LNCaP clone FGC (cell line): ENCODE measurements around the gene SSU72.
"Not testable (repeated sequence)": the region's sequence is repeated elsewhere in the genome, so short reads cannot be mapped to it uniquely, and the experiment has no call there.

ENCODE experiments used
- DNase-seq: peaks from one replicate; pipeline ENCODE4 v3.0.0-alpha.2; 2011; ENCODE audit warnings: low read depth
- H3K4me3 ChIP-seq: 2 replicates; pipeline ENCODE4 v1.5.1; 2011; ENCODE audit warnings: mild to moderate bottlenecking, low read depth, low read length, control low read depth
- TF ChIP-seq, protein P1 (sequence below): IDR thresholded peaks from 2 replicates; pipeline ENCODE4 v1.5.1; 2012; ENCODE audit warnings: mild to moderate bottlenecking; ENCODE audit not compliant: control insufficient read depth, insufficient read depth; ENCODE audit errors: extremely low read depth

SSU72 gene

DNA sequence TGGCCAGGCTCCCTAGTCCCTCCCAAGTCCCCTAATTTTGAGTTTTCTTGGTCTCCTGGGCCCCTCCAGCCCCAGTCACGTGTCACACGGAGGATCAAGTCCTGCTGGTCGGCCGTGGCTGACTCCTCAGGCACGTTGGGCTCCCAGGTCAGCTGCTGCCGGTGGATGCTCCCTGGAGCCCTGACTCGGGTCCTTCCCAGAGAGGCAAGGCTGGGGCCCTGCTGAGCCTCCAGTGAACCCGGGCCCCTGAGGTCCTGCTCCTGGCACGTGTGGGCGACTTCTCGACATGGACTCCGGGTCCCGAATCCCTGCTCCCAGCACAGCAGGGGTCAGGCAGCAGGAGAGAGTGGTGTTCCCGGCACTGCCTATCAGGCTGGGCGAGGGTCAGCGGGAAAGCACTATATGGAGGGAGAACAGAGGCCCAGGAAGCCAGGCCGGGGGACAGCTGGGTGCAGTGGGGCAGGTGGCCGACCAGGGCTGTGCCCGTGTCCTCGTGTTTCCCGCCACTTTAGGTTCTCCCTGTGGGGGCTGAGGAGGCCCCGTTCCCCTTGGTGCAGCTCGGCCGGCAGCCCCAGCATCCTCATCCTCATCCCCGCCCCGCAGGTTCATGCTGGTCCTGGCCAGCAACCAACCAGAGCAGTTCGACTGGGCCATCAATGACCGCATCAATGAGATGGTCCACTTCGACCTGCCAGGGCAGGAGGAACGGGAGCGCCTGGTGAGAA is 47.4 kb downstream of the SSU72 start:
- TF ChIP-seq, protein P1, sequence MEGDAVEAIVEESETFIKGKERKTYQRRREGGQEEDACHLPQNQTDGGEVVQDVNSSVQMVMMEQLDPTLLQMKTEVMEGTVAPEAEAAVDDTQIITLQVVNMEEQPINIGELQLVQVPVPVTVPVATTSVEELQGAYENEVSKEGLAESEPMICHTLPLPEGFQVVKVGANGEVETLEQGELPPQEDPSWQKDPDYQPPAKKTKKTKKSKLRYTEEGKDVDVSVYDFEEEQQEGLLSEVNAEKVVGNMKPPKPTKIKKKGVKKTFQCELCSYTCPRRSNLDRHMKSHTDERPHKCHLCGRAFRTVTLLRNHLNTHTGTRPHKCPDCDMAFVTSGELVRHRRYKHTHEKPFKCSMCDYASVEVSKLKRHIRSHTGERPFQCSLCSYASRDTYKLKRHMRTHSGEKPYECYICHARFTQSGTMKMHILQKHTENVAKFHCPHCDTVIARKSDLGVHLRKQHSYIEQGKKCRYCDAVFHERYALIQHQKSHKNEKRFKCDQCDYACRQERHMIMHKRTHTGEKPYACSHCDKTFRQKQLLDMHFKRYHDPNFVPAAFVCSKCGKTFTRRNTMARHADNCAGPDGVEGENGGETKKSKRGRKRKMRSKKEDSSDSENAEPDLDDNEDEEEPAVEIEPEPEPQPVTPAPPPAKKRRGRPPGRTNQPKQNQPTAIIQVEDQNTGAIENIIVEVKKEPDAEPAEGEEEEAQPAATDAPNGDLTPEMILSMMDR = no peak
- H3K4me3 ChIP-seq = no peak overlapping the region
- no peak for DNase-seq

DNA sequence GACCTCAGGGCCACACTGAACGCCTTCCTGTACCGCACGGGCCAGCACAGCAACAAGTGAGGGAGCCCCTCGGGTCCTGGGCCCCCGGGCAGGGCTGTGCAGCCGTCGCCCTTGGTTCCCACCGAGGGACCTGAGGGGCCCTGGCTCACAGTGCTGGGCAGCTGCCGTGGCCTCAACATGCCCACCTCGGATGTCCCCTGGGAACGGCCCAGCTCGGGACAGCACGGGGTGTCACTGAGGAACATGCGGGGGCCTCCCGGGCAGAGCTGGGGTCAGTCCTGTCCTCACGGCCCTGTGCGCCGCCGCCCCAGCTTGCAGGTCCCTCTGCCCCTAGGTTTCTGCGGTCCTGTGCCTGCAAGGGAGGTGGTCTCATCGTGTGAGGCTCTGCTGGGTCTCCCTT is 48.2 kb downstream of the SSU72 start:
- DNase-seq, H3K4me3 ChIP-seq: not testable (repeated sequence)

DNA sequence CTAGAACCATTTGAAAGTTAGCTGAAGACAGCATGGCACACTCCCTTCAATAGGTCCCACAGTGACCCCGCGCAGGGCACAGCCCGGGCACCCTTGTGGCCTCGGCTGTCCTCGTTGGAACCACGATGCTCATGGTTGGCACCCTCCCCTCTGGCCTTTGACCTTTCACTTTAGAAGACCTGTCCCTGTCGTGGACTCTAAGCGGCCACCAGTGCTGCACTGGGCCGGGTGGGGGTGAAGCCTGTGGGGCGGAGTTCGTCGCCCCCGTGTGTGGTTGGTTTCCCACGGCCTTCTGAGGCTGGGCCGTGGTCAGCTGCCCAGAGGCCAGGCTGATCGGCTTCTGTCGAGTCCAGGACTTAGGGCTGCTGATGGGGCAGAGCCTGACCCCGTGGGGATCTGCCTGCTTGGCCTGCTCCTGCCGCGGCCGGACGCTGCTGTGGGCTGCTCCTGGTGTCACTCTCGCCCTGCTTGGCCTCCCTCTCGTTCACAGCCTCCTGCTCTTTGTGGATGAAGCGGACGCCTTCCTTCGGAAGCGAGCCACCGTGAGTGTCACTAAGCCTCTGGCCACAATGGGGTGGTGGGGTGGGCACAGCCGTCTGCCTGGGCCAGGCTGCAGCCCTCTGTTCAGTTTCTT is 49.8 kb downstream of the SSU72 start:
- not testable (repeated sequence) for DNase-seq, H3K4me3 ChIP-seq

DNA sequence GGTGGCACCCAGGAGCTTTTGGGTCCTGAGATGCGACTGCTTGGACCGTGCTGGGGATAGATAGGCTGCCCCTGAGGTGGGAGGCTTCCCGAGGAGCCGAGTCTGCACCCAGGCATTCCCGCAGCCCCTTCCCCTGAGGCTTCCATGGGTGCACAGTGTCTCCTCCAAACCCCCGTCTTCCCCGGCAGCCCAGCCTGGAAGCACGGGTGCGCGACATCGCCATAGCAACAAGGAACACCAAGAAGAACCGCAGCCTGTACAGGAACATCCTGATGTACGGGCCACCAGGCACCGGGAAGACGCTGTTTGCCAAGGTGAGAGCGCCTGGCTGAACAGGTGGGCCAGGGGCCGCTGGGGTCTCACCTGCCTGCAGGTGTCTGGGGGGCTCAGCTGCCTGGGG is 51.0 kb downstream of the SSU72 start:
- not testable (repeated sequence) for H3K4me3 ChIP-seq, DNase-seq

DNA sequence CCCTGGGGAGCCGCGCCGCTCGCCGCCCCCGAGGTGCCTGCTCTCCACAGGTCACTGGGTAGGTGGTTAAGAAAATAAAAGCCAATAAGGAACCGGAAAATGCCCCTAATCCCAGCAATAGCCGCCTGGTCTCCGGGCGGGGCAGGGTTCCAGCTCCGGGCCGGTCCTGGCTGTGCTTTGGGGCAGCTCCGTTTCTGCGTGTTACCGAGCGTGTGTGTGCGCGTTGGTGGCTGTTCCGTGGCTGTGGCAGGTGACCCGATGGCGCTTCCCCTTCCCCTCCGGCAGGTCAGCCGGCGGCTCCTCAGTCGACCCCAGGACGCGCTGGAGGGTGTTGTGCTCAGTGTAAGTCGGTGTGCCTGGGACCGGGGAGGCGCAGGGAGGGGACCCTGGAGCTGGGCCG is 51.4 kb downstream of the SSU72 start:
- not testable (repeated sequence) for H3K4me3 ChIP-seq, DNase-seq

DNA sequence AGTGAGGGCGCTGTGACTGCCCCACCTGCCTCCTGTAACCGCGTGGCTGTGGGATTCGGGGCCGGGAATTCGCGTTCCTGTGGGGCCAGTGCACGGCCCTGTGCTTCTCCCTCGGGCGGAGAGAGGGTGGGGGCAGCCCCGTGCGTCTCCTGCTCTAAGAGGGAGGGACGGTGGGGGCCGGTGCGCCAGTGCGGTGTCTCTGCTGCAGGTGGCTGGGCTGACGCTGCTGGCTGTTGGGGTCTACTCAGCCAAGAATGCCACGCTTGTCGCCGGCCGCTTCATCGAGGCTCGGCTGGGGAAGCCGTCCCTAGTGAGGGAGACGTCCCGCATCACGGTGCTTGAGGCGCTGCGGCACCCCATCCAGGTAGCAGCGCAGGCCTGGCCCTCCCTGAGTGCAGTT is 52.1 kb downstream of the SSU72 start:
- not testable (repeated sequence) for H3K4me3 ChIP-seq, DNase-seq

DNA sequence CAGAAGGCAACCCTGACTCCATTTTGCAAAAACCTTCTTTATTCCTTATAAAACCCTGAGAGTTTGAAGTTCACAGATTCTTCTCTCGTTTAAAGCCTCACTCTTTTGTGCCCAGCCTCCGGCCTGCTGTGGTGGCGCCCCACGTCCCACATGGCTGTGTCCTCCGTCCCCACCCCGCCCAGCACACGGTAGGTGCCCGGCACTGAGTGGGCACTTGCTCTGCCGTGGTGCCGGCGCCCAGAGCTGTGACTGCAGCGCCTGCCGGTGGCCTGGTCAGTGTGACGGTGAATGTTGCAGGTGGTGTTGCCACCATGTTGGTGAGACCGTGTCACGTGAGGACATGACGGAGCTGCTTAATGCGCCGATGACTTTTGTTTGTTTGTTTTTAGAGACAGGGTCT is 53.3 kb downstream of the SSU72 start:
- no peak for DNase-seq
- TF ChIP-seq, protein P1 = no peak
- H3K4me3 ChIP-seq = no peak overlapping the region

DNA sequence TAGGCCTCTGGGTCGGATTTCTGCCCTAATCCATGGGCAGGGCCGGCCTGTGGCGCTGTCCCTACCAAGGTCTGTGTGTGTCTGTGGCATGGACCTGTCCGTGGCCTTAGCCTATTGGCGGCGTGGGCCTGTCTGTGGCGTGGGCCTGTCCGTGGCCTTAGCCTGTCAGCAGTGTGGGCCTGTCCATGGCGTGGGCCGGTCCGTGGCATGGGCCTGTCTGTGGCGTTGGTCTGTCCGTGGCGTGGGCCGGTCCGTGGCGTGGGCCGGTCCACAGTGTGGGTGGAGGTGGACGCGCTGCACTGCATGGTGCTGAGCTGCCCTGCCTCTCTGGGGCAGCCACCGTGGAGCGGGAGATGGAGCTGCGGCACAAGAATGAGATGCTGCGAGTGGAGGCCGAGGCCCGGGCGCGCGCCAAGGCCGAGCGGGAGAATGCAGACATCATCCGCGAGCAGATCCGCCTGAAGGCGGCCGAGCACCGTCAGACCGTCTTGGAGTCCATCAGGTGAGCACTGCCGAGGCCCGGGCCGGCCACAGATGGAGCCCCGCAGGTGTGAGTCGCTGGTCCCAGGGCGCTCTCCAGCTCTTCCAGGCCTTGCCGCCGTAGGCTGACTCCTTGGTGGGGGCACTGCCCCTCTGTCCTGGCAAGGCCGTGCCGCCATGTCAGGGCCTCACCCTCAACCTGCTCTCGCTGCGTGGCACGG is 54.7 kb downstream of the SSU72 start:
- H3K4me3 ChIP-seq, DNase-seq: not testable (repeated sequence)

DNA sequence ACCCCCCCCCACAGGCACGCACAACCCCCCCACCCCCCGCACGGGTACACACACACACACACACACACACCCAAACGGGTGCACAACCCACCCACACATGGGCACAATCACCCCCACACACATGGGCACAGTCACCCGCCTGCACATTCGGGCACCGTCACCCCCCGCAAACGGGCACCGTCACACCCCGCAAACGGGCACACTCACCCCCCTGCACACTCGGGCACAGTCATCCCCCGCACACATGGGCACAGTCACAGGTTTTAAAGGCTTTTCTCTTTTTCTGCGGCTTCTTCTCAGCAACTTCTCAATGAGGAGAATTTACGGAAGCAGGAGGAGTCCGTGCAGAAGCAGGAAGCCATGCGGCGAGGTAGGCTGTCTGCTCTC is 56.0 kb downstream of the SSU72 start:
- DNase-seq, H3K4me3 ChIP-seq: not testable (repeated sequence)

DNA sequence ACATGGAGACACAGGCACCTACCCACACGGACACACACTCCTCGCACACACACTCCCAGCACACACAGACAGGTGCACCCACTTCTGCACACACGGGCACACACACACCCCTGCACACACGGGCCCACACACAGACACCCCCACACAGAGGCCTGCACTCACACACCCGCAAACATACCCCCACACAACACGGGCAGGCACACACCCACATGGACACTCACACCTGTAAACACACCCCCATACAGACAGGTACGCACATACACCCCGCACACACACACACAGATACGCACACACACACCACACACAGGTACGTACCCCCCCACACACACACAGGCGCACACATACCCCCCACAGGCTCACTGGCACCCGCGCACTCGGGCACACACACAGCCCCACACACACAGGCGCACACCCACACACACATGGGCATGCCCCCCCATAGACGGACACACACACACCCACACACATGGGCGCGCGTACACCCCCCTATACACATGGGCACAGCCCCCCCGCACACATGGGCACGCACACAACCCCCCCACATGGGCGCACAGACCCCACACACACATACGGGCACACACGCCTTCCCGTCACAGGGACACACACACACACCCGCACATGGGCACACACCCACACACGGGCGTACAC is 56.6 kb downstream of the SSU72 start:
- no peak for DNase-seq
- H3K4me3 ChIP-seq = no peak overlapping the region
- TF ChIP-seq, protein P1 = no peak

DNA sequence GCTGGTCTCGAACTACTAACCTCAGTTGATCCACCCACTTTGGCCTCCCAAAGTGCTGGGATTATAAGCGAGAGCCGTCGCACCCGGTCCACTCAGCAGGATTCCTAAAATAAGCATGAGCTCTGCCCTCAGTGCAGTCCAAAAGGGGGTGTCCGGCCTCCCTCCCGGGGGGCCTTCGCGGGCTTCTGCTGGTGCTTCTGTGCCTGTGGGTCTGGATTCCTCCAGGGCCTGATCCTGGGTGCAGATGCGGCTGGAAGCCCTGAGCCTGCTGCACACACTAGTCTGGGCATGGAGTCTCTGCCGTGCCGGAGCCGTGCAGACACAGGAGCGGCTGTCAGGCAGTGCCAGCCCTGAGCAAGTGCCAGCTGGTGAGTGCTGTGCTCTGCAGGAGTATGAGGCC is 57.7 kb downstream of the SSU72 start:
- not testable (repeated sequence) for DNase-seq

DNA sequence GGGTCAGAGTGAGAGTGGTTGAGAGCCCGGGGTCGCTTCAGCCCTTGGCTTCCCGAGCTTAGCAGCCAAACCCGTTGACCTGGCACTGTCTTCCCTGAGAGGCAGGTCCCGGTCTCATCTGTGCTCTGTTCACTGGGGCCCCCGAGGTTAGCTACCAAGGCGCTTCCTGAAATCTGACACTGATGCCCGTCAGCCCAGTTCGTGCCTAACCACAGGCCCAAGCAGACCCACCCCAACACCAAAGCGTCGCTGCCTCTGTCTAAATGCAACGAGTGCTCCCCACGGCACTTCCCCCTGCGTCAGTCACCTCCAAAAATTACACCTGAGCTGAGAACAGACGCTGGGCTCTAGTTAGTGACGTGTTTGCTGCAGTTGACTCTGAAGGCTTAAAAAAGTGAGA is 60.3 kb downstream of the SSU72 start:
- DNase-seq, H3K4me3 ChIP-seq: not testable (repeated sequence)

More for the DNA sequence above, 57.7 kb downstream of the SSU72 start:
- H3K4me3 ChIP-seq = not testable (repeated sequence)

DNA sequence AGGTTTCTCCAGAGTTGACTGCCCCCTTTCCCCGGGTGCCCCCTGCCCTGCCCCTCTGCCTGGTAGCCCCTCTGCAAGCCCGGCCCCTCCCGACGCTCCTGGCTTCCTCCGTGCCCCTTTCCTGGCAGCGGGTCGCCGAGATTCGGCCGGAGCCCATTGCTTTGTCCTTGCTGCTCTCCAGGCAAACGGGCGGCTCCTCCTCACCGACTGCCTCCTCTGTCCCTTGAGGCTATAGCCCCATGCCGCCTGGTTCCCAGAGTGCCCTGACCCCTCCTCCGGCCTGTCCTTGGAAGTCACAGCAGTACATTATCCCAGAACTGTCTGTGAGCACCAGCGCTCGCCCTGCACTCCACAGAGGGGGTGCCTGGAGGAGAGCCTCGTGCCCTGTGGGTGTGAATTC is 61.0 kb downstream of the SSU72 start:
- peak overlapping the region; percentile 89 for H3K4me3 ChIP-seq
- DNase-seq = not testable (repeated sequence)

DNA sequence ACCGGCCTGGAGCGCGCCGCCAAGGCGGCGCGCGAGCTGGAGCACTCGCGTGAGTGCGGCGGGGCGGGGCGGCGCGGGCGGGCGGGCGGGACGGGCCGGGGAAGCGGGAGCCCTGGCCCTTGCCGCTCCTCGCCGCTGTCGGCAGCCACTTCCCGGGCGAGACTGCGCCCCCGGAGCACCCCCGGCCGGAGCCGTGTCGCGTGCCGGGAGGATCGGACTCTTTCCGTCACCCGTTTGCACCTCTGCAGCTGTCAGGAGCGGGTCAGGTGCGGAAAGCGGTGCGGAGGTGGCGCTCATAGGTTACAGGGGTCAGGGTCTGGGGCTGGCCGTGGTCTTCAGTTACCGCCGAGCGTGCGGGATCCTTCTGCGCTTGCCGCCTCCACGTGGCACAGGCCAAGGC is 62.2 kb downstream of the SSU72 start:
- not testable (repeated sequence) for DNase-seq
- peak overlapping the region; percentile 89 for H3K4me3 ChIP-seq
